ENCODE results near the gene CTSD. TPM values are rescaled to one million over a fixed set of nuclear protein-coding genes. Genes with fewer than 3 reads are reported as not detected.

The CTSD gene
- total RNA-seq, 1 experiment from 2014 or later = 158 TPM

GRCh38 chr11:1796413-1797011, 32.8 kb upstream of the CTSD start:
- H3K27me3 Mint-ChIP-seq (ENCODE audit: low read depth) = peaks cover 52% of the 10 kb centered on the region
- Histone ChIP-seq H3K4ac (ENCODE audit: low read depth, low read length) (no peak overlapping the region), H4K20me1 (ENCODE audit: control insufficient read depth, insufficient read depth, insufficient read length) (no peaks in the 10 kb centered on the region), H3K4me2 (ENCODE audit: insufficient read depth, insufficient read length, low read length) (no peak overlapping the region), H3K23me2 (ENCODE audit: insufficient read length, low read depth, low read length, poor library complexity, severe bottlenecking) (no peaks in the 10 kb centered on the region), H3K56ac (ENCODE audit: insufficient read length, low read depth, low read length) (no peak overlapping the region), H4K91ac (ENCODE audit: insufficient read length, low read depth, low read length) (no peak overlapping the region), H3K4me1 (ENCODE audit: insufficient read depth, low read length) (no peaks in the 10 kb centered on the region), H3K79me1 (ENCODE audit: insufficient read depth, low read depth, low read length, poor library complexity, severe bottlenecking) (no peaks in the 10 kb centered on the region), H3K27me3 (ENCODE audit: insufficient read depth, low read length) (no peaks in the 10 kb centered on the region), H3K27ac (ENCODE audit: insufficient read length, low read depth, low read length) (no peak overlapping the region), H2BK5ac (ENCODE audit: insufficient read length, low read length) (no peak overlapping the region), H3K79me2 (ENCODE audit: insufficient read depth, low read length) (no peaks in the 10 kb centered on the region), H4K8ac (replicated peaks; ENCODE audit: insufficient read length, low read depth, low read length) (no peak overlapping the region), H3K9ac (ENCODE audit: extremely low read depth, insufficient read length, low read length) (no peak overlapping the region), H3K14ac (ENCODE audit: insufficient read depth, low read length) (no peak overlapping the region; the same call in 1 of the 2 replicates), H2AFZ (ENCODE audit: low read length) (no peak overlapping the region), H2BK15ac (ENCODE audit: low read depth, low read length) (no peak overlapping the region), H4K5ac (ENCODE audit: insufficient read length, low read depth, low read length) (no peak overlapping the region), H2AK5ac (ENCODE audit: insufficient read length, low read length) (no peak overlapping the region), H2BK120ac (ENCODE audit: low read depth, low read length, poor library complexity, severe bottlenecking) (no peak overlapping the region), H3K23ac (ENCODE audit: insufficient read length, low read depth, low read length) (no peak overlapping the region), H2BK20ac (ENCODE audit: low read depth, low read length, poor library complexity, severe bottlenecking) (no peak overlapping the region), H3K18ac (ENCODE audit: insufficient read length, low read depth, low read length) (no peak overlapping the region), H2BK12ac (ENCODE audit: insufficient read length, low read depth, low read length) (no peak overlapping the region), H3T11ph (ENCODE audit: low read length) (no peak overlapping the region), H3K9me3 (ENCODE audit: control insufficient read depth, low read depth, low read length) (no peaks in the 10 kb centered on the region)
- peak; percentile 53 for DNase-seq
- no peaks in the 10 kb centered on the region for H3K36me3 Mint-ChIP-seq (ENCODE audit: insufficient read depth in 1 of 3, low read depth in 3 of 3)
- H3K27ac Mint-ChIP-seq = no peak overlapping the region; a peak in 1 of 7 replicates
- no peaks in the 10 kb centered on the region for H3K9me3 Mint-ChIP-seq
- WGBS (ENCODE audit: extremely low coverage, insufficient read length, low lambda C conversion rate) = no CpG with 5 or more reads among the region's 12 CpGs
- no peak overlapping the region for H3K4me3 Mint-ChIP-seq
- TF ChIP-seq CTCF (conservative IDR thresholded peaks at IDR 0.05) = peak; percentile 37; the same call in 2 of the 3 replicates
- H3K4me1 Mint-ChIP-seq = peaks cover 0 to 2% of the 10 kb centered on the region in 2 experiments; a peak in 1 of 4 replicates
